Suppressor macrophage (primary cell): ENCODE results near the gene RNF40.

Experiments
- DNase-seq, 4 experiments: peaks; one replicate each; pipeline ENCODE4 v3.0.0-alpha.2; 2020 to 2022

The RNF40 gene

DNA sequence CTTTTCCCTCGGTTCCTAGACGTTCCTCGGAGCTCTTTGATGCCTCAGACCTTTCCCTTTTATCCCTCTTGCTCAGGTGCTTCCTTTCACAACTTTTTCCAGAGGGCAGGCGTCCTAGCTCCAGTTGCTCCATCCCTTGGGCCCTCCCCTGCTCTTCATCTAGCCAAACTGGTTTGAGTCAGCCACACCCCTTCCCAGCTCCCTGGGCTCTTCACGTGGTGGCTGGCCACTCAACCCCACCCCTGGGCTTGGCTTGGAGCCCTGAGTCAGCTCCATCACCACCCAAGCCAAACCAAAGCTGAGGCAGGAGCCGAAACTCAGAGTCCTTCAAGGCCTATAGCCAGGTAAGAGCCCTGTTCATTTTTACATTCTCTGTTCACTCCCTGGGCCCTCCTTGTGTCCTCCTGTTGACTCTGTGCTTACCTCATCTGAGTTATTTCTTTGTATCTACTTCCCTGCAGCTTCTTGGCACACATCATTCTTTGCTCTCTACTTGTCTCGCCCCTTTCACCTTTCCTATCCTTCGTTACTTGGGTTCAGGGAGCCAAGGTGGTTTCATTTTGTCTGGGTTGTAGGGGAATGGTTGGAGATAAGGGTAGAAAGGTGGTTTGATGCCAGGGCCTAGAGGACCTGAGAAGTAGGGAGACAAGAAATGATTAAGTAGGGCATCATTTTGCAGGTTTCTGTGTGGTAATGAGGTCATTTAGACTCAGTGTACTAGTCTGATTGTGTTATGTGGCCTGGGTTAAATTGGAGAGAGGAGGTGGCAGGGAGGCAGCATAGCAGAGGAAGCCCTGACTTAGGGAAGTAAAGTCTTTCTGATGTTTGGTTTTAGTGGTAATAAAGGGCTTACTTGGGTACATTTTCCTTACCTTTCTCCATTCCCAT is 21.5 kb upstream of the RNF40 start:
- DNase-seq: no peak

DNA sequence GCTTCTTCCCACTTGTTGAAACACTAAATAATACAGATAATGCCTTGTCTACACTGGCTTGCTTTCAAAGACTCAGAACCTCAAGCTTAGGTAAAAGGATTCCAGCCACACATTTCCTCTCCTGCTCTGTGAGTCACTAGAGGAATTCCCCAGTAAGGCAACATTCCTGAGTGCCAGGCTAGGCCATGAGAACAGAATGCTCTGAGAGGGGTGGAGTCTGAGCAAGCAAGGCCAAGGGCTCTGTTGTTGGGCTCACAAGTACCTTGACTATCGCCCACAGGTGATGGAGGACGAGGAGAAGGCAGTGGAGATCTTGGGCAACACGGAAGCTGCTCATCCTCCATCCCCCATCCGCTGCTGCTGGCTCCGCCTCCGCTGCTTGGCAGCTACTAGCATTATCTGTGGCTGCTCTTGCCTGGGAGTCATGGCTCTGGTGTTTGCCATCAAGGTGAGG is 20.6 kb upstream of the RNF40 start:
- DNase-seq: no peak

DNA sequence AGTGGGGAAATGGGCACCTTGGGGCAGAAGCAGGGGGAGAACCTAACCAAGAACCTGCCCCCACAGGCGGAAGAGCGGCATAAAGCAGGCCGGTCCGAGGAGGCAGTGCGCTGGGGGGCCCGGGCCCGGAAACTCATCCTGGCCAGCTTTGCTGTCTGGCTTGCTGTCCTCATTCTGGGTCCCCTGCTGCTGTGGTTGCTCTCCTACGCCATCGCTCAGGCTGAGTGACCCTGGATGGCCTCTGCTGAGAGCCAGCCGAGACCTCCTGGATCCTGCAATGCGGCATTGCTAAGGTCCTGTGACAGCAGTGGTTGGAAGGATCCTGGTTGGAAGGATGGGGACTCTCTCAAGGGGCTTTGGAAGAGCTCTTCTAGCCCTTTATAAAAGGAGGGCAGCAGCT is 18.4 kb upstream of the RNF40 start:
- DNase-seq: no peak

DNA sequence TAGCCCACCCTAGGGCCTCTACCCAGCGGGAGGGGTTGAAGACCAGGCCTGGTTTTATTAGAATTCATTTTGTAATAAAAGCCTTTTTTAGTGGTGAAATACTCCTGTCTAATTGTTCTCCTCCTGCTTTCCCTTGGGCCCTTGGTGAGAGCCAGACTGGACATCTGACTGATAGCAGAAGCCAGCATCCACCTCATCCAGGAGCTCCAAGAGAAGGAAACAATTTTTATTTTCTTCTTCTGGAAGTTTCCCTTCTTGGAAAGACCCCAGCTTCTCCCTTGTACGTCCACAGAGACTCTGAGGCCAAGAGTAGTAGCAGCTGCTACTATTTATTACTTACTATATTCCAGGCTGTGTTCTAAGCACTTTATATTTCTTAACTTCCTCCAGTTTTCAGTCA is 17.9 kb upstream of the RNF40 start:
- no peak for DNase-seq

DNA sequence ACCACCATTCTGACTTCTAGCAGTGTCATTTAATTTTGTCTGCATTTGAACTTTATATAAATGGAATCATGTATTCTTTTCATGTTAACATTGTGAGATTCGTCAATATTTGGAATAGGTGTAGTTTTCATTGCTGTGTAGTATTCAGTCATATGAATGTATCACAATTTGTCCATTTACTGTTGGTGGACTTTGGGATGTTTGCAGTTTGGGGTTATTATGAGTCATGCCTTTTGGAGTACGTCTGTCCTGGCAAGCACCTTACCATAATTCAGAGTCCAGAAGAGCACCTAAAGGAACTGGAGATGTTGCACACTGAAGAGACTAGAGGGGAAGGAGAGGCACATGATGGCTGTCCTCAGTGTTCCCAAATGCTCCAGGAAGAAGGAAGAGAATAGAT is 17.0 kb upstream of the RNF40 start:
- DNase-seq: no peak

DNA sequence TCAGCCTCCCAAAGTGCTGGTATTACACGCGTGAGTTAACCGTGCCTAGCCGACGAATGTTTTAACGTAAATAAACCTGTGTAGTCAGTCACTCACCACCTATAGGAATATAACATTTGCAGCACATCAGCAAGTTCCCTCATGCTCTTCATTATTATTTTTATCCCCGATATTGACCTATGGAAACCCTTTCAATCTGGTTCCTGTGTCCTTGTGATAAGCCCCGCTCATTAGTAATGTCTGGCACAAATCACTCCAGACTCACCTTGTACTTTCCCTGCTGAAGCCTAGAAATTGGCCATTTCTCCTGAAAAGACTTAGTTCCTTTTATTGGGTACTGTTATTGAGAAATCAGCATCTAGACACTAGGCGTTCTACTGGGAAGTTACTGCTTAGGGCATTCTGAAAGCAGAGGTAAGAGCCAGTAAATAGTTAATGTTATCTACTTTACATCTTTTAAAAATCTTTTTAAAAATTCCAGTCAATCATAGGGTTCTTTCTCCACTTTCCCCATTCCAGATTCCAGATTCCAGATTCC is 15.4 kb upstream of the RNF40 start:
- DNase-seq: peak; percentile 21 to 50 (median 30)

DNA sequence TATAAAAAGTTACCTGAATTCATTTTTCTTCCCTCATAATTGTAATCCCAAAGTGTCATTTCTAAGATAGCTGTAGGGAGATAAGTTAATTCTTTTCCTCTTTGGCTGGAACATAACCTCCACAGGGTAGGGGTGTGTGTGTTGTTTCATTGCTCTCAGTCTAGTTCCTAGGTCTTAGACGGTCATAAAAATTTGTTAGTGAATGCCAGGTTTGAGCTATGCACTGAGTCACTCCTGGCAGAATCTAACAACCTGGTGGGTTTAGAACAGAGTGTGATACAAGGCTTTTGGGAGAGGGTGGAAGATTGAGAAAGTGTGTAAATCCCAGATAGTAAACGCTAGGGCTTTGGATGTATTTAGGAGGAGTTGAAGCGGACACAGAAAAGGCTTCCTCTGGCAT is 14.8 kb upstream of the RNF40 start:
- DNase-seq: no peak

DNA sequence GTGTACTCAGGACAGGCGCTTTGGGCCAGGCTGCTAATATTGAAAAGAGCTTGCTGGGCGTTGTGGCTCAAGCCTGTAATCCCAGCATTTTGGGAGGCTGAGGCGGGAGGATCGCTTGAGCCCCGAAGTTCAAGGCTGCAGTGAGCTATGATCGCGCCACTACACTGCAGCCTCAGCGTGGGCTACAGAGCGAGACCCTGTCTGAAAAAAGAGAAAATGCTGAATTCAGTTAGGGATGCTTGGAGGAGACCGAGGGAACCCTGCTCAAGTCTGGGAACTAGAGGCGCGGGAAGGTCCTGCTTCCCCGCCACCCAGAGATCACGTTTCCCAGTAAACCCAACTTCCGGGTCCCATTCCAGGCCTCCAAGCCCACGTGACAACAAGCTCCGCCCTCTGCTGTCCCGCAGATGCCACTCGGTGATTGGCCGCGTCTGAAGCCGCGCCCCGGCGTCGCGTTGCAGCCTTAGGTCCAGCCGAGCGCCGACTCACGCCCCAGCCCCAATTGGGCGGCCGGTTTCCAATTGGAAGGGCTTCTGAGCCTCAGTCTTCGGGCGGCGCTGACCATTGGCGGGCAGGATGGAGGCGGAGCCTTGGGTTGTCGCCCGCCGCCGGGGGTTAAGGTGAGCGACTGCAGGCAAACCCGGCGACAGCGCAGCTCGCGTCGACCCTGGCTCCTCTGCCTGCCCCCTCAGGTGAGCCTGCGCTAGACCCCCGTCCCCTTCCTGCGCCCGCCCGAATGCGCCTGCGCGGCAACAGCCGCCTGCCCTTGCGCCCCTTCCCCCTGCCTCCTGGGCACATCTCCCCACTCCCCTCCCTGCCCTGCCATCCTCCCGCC is 14.1 kb upstream of the RNF40 start, which contains the start of gene PHKG2:
PHKG2 (plus strand) TSS at position 627 of the 835 bp plus-strand sequence. CDS start 396 bp downstream, outside the sequence.
- peak; percentile 99 to 100 (median 100) for DNase-seq

DNA sequence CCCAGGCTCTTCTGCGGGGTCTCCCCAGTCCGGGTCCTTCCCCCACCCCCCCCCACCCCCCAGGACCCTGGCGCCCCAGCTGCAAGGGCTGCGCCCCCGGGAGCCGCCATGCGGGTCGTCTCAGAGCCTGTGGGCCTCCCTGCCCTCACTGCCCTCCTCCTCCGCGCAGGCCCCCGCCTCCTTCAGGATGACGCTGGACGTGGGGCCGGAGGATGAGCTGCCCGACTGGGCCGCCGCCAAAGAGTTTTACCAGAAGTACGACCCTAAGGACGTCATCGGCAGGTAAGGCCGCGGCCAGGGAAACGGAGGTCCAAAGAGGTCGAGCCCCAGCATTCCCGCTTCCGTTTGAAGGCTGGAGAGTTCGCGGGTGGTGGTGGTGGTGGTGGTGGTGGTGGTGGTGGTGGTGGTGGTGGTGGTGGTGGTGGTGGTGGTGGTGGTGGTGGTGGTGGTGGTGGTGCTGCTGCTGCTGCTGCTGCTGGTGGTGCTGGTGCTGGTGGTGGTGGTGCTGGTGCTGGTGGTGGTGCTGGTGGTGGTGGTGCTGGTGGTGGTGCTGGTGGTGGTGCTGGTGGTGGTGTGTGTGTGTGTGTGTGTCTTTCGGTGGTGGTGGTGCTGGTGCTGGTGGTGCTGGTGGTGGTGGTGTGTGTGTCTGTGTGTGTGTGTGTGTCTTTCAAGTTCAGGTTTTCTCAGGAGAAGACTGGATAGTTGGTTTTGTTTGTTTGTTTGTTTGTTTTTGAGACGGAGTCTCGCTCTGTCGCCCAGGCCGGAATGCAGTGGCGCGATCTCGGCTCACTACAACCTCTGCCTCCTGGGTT is 13.3 kb upstream of the RNF40 start:
- peak; percentile 10 to 64 (median 50) for DNase-seq

DNA sequence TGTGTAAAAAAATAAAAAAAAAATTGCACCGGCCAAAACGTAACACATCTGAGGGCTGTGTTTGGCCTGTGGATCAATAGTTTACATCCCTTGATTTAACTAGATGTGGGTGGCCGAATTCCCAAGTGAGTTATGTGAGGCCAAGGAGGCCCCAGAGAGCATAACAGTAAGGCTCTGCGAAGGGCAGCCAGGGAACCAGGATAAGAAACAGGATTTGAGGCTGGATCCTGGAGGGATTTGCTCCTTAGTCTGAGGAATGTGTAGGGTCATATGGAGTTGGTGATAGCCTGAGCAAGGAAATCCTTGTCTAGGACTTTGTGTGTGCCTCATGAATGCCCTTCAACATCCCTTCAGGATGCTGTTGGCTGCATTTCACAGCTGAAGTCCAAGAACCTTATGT is 11.9 kb upstream of the RNF40 start:
- DNase-seq: no peak

DNA sequence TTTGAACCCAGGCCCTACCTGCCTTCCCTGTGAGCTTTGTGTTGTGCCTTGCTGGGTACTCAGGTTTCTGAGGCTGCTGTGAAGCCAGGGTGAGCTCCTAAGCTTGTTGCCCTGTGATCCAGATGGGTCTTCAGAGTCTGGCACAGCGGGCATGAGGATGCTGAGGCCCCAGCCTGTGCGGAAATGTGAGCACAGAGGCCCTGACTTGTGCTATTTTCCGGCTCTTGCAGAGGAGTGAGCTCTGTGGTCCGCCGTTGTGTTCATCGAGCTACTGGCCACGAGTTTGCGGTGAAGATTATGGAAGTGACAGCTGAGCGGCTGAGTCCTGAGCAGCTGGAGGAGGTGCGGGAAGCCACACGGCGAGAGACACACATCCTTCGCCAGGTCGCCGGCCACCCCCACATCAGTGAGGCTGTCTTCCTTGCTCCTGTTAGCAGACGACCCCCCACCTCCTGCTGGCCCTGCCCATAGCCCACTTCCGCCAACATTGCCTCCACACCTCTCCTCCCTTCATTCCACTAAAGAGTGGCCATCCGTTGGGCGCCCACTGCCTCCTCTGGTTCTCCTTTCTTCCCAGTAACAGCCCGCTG is 11.2 kb upstream of the RNF40 start:
- DNase-seq: no peak

DNA sequence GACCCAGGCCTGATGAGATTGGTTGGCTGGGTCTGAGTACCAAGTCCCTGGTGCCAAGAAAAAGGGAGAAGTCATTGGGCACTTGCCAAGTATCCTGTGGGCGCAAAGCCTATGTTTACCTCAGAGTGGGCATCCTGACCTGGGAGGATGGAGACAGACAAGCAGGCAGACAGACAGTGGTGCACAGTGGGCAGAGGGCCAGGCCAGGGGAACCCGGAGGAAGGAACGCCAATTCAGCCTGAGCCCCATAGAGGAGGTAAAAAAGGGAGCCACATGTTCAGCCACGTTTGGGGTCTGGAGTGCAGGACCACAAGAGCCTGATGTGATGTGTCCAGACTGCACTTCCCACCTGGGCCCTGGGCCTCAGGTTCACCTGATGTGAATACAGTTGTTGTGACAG is 8.5 kb upstream of the RNF40 start:
- no peak for DNase-seq

DNA sequence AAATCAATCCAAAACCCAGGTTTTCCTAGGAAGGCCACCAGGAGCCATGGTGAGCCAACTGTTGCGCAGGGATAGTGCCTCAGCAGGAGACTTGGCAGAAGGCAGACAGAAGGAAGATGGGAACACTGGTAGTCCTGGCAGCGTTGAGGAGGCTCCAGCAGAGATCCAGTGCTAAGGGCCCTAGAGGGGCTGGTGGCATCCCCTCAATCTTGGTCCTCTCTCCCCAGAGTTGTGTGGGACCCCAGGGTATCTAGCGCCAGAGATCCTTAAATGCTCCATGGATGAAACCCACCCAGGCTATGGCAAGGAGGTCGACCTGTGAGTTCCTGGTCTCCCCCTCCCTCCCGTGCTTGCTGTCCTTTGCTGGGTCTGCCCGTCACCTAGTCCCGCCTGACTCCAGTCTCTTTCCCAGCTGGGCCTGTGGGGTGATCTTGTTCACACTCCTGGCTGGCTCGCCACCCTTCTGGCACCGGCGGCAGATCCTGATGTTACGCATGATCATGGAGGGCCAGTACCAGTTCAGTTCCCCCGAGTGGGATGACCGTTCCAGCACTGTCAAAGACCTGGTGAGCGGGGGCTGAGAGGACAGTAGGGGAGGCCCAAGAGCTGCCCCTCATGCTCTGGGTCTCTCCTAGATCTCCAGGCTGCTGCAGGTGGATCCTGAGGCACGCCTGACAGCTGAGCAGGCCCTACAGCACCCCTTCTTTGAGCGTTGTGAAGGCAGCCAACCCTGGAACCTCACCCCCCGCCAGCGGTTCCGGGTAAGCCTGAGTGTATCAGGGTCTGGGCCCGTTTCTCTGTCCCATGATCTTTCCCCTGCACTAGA is 6.0 kb upstream of the RNF40 start:
- DNase-seq: no peak

DNA sequence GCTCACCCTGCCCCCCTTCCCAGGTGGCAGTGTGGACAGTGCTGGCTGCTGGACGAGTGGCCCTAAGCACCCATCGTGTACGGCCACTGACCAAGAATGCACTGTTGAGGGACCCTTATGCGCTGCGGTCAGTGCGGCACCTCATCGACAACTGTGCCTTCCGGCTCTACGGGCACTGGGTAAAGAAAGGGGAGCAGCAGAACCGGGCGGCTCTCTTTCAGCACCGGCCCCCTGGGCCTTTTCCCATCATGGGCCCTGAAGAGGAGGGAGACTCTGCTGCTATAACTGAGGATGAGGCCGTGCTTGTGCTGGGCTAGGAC is 5.4 kb upstream of the RNF40 start:
- DNase-seq: no peak

DNA sequence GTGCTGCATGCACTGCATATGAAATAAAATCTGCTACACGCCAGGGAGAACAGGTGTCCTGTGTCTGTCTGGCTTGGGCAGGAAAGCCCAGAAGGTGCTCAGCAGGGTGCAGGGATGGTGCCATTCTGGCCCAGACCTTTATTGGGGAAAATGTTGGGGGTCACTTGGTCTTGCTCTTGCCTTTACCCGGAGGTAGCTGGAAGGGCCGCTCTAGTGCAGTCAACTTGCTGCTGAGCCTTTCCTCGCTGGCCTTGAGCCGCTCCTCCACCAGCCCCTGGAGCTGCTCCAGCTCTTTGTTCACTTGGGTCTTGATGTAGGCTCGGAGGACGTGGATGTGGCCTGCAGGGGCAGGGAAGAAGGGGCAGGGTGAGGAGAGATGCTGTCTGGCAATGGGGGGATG is 4.8 kb upstream of the RNF40 start:
- no peak for DNase-seq

DNA sequence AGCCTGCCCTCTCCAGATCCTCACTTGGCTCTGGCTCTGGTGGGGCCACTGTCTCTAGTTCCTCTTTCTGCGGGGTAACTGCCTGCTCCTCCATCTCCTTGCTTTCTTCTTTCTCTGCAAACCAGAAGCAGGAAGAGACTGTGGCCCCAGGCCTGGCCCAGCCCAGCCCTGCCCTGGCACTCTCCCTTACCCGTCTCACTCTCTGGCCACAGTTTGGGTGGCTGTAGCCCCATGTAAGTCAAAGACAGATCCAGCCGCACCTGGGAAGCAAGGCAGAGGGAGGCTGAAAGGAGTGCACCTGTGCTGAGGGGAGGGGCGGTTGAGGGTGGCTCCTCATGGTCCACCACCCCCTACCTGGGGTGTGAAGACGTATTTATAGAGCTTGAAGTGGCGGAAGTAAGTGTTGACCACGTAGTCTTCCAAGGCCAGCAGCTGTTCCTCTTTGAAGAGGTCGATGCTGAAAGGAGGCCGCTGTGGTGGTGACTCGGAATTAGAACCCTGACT is 3.1 kb upstream of the RNF40 start:
- DNase-seq: peak; percentile 48 to 78 (median 74)

DNA sequence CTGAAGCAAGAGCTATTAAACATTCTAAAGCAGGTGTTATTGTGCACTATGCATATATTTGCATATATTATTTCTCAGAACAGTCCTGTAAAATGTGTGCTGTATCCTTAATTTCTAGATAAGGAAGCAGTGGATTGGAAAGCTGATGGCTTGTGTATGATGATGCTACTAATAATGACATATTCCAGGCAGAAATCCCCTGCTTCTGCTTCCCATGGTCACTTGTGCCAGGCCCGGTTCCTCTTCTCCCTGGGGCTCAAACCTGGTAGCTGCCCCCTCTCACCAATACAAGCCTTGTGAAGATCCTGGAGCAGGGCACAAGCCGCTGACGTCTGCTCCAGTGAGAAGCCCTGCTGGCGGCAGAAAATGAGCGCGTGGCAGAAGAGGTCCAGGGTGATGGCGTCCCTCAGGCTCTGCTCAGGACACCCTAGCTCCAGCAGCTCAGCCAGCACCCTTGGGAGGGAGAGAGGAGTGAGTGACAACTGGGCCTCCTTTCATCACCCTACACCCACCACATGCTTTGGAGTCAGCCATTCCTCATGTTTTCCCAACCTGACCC is 2.0 kb upstream of the RNF40 start:
- DNase-seq: peak; percentile 18 to 64 (median 48)

DNA sequence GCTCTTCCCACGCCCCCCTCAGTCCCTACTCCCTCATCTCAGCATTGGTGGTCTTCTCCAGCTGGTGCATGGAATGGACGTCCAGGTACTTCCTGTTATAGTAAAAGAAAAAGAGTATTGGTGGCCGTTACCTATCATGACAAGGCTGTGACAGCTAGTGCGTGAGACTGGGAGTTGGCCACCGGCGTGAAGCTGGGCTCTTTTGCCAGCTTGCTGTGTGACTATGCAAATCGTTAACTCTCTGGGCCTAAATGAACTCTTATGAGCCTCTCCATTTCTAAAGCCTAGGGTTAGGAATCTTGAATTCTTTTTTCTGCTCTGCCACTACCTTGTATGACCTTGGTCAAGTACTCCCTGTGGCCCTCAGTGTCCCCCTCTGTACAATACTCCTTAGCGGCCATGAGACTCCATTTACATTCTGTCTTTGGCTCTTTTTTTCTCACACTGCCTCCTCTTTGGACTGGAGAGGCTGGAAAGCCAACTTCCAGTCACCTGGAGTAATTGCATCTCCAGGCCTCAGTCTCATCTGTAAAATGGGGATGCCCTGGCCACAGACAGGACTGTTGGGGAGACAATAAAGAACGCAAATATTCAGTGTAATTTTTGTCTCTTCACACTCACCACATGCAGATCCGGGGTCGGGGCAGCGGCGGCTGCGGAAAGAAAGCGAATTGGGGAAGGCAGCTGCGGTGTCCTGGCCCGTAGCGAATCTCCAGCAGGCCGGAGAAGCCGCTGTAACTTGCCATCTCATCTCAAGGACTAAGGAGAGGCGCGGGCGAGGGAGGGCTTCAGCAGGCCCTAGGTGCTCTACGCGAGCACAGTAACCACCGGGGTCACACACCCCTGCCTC is 1.3 kb upstream of the RNF40 start:
- peak in 3 of 4 experiments; percentile 11 to 31 (median 14) for DNase-seq

DNA sequence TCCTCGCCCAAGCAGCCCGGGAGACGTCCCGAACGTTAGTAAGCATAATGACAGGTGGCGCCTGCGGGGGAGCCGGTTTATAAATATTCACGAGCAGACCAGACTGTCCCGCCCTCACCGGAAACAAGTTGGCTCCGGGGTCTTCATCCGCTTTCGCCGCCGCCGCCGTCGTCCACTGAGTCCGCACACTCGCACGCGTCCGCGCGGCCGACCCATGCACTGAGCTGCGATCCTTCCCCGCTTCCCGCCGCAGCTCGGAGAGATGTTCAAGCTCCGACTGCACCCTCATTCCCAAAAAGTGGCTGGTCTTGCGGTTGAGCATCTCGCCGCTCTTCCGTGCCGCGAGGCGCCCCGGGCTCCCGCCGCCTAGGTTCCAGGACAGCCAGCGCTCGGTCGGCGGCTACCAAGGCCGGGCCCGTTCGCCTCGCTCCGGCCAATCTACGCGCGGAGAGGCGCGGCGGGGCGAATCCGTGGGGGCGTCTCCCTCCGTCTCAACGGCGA is 645 bp upstream of the RNF40 start:
- DNase-seq: peak in 2 of 4 experiments; percentile 9 to 11
